Measurements from ENCODE around the gene RIIAD1. TPM values are rescaled to one million over a fixed set of nuclear protein-coding genes. Genes with fewer than 3 reads are reported as not detected.

RIIAD1 gene
- total and polyA plus RNA-seq, 8 donors = 0.39 to 4.0 (median 1.7) TPM; not detected in 1

DNA sequence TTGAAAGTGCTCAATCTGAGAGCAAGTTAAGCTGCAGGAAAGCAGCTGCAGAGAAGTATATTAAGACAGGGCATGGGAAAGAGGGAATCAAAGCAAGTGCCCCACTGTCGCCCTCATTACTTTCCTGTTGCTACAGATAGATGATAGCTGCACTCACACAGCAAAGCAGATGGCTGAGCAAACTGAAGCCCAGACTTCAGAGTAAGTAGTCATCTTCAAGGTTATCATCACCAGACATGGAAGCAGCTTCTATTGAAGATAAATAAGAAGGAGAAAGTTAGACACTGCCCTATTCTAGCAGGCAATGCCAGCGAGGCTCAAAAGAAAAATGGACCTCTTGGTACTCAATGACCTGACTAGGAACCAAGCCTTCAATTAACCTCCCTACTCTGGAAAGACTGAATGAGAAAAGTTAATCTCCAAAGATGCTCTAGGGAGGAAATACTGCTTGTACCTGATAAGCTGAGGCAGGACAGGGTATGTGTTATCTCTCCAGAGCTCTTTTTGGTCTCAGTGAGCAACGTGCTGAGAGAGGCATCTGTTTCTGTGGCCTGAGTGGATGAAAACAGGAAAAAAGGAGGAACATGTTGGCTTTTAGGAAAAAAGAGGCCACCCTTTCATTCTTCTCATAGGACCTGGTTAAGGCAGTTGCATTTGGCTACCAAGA, 53.1 kb downstream of the RIIAD1 start:
- Histone ChIP-seq H3K9me3 (no peaks in the 10 kb centered on the region), H3K36me3 (peaks cover 0 to 35% of the 10 kb centered on the region in 2 donors), H3K27me3 (no peaks in the 10 kb centered on the region), H3K4me3 (no peak overlapping the region), H3K27ac (no peak overlapping the region), H3K4me1 (no peaks in the 10 kb centered on the region)
- ATAC-seq = no peak
- DNase-seq = no peak
- intact Hi-C loops (cut with DNase I) = no loop called here
- TF ChIP-seq, protein P1, sequence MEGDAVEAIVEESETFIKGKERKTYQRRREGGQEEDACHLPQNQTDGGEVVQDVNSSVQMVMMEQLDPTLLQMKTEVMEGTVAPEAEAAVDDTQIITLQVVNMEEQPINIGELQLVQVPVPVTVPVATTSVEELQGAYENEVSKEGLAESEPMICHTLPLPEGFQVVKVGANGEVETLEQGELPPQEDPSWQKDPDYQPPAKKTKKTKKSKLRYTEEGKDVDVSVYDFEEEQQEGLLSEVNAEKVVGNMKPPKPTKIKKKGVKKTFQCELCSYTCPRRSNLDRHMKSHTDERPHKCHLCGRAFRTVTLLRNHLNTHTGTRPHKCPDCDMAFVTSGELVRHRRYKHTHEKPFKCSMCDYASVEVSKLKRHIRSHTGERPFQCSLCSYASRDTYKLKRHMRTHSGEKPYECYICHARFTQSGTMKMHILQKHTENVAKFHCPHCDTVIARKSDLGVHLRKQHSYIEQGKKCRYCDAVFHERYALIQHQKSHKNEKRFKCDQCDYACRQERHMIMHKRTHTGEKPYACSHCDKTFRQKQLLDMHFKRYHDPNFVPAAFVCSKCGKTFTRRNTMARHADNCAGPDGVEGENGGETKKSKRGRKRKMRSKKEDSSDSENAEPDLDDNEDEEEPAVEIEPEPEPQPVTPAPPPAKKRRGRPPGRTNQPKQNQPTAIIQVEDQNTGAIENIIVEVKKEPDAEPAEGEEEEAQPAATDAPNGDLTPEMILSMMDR (IDR thresholded peaks at IDR 0.05) = no peak

DNA sequence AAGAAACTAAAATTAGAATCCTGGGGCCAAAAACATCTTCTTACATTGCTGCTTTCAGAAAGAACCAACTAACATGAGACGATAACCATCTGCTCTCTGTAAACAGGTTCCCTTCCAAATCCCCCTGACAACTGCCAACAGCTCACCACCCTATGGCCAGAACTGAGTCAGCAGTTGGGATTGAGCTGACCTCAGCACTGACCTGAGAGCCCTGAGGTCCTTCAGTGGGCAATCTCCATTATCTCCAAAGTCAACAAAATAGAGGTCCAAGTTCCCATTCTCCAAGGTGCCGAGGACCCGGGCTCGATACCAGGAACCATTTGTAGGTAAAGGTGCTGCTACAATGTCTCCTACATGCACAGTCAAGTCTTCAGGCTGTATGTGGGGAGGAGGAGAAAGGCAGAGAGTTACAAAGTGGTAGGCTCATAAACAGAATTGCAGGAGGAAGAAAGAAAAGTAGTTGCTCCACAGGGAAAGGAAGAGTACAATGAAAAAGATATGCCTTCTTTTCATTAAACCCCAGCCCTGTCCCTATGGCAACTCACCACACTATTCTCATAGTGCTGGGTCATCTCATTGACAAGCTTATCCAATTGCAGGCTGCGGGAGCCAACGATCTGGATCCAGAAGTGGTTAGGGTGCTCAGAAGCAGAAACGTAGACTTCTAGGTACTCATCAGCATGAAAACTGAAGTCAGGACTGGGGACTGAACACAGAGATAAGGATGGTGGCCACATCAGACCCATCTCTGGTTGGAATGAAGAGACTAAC, 54.8 kb downstream of the RIIAD1 start:
- TF ChIP-seq, protein P1 (IDR thresholded peaks at IDR 0.05) = no peak
- no peak for ATAC-seq

DNA sequence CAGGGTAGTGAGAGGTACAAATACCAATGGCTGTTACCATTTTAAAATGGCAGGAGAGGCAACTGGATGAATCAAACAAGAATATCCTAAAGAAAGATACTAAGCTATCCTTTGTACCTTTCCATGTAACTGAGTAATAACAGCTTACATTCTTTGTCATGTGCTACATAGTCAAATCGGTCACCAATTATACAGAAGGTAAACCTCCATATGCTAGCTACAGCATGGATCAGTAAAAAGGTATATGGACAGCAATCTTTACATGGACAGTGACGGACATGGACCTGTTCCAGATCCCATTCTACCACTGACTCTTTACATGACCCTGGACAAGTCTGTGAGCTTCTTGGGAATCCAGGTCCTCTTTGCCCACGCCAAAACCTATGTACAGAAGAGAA, 55.3 kb downstream of the RIIAD1 start:
- Histone ChIP-seq H3K9me3 (no peaks in the 10 kb centered on the region), H3K27ac (no peak overlapping the region), H3K4me3 (no peak overlapping the region), H3K27me3 (no peaks in the 10 kb centered on the region), H3K36me3 (peaks cover 0 to 39% of the 10 kb centered on the region in 2 donors), H3K4me1 (no peaks in the 10 kb centered on the region)
- DNase-seq (no peak), ATAC-seq (no peak)
- TF ChIP-seq, protein P1 (IDR thresholded peaks at IDR 0.05) = no peak
- intact Hi-C loops (cut with DNase I) = no loop called here

More for the DNA sequence above, 54.8 kb downstream of the RIIAD1 start:
- peaks cover 0 to 39% of the 10 kb centered on the region in 2 donors for H3K36me3 ChIP-seq
- DNase-seq = no peak
- no peak overlapping the region for H3K4me3 ChIP-seq
- no peak overlapping the region for H3K27ac ChIP-seq
- H3K4me1 ChIP-seq = no peaks in the 10 kb centered on the region
- no peaks in the 10 kb centered on the region for H3K9me3 ChIP-seq
- intact Hi-C loops (cut with DNase I) = no loop called here
- H3K27me3 ChIP-seq = no peaks in the 10 kb centered on the region

DNA sequence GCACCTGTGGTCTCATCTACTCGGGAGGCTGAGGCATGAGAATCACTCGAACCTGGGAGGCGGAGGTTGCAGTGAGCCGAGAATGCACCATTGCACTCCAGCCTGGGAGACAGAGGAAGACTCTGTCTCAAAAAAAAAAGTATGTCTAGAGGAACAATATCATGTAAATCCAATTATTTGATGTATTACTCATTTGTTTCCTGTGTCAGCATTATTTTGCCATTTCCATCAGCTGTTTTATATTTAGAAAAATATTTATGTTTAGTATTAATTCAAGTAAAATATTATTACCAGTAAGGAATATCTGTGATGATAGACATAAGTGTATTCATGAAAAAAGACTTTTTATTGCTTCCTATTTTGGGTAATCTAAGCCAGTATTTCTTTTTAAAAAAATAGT, 56.0 kb downstream of the RIIAD1 start:
- Histone ChIP-seq H3K4me1 (no peaks in the 10 kb centered on the region), H3K27me3 (no peaks in the 10 kb centered on the region), H3K4me3 (no peak overlapping the region), H3K9me3 (no peaks in the 10 kb centered on the region), H3K36me3 (peaks cover 0 to 45% of the 10 kb centered on the region in 2 donors), H3K27ac (no peak overlapping the region)
- TF ChIP-seq, protein P1 (IDR thresholded peaks at IDR 0.05) = no peak
- no peak for ATAC-seq
- intact Hi-C loops (cut with DNase I) = no loop called here
- no peak for DNase-seq

Other genes with a start within 250 kb of the RIIAD1 start
- 10 to 100 TPM; 55.0 to 83.0 TPM for gene CGN, start 210.1 kb upstream of the RIIAD1 start, total RNA-seq
- gene CGN, start 210.1 kb upstream of the RIIAD1 start, polyA plus RNA-seq (ENCODE audit: insufficient read length in 6 of 6) = 10 to 100 TPM; 32.8 to 49.1 (median 41.7) TPM
- gene TUFT1, start 181.2 kb upstream of the RIIAD1 start, total RNA-seq = 10 to 100 TPM; 10.3 to 16.8 TPM
- 1 to 10 TPM; 5.6 to 9.9 (median 7.8) TPM for gene TUFT1, start 181.2 kb upstream of the RIIAD1 start, polyA plus RNA-seq (ENCODE audit: insufficient read length in 6 of 6)
- 10 to 100 TPM; 45.8 to 64.5 TPM for gene SNX27, start 109.5 kb upstream of the RIIAD1 start, total RNA-seq
- gene SNX27, start 109.5 kb upstream of the RIIAD1 start, polyA plus RNA-seq (ENCODE audit: insufficient read length in 6 of 6) = 10 to 100 TPM; 21.5 to 26.7 (median 23.5) TPM
- not detected for gene CELF3, start 4.7 kb upstream of the RIIAD1 start, total RNA-seq
- gene CELF3, start 4.7 kb upstream of the RIIAD1 start, polyA plus RNA-seq (ENCODE audit: insufficient read length in 6 of 6) = 1 to 10 TPM in 1 of 6 donors, under 1 TPM in 5; 0.72 to 1.4 (median 0.90) TPM
- gene MRPL9, start 42.0 kb downstream of the RIIAD1 start, total RNA-seq = 10 to 100 TPM; 42.5 to 57.5 TPM
- gene MRPL9, start 42.0 kb downstream of the RIIAD1 start, polyA plus RNA-seq (ENCODE audit: insufficient read length in 6 of 6) = 100 to 1,000 TPM; 102 to 132 (median 120) TPM
- 10 to 100 TPM; 10.5 to 13.3 TPM for gene TDRKH, start 69.0 kb downstream of the RIIAD1 start, total RNA-seq
- 10 to 100 TPM; 10.8 to 13.3 (median 11.7) TPM for gene TDRKH, start 69.0 kb downstream of the RIIAD1 start, polyA plus RNA-seq (ENCODE audit: insufficient read length in 6 of 6)
- under 1 TPM; 0.06 to 0.63 TPM for gene LINGO4, start 83.9 kb downstream of the RIIAD1 start, total RNA-seq
- under 1 TPM in 4 of 6 donors, not detected in 2; 0.07 to 0.17 (median 0.12) TPM for gene LINGO4, start 83.9 kb downstream of the RIIAD1 start, polyA plus RNA-seq (ENCODE audit: insufficient read length in 6 of 6)
- 10 to 100 TPM in 1 of 2 donors, 1 to 10 TPM in 1; 5.4 to 11.8 TPM for gene RORC, start 110.3 kb downstream of the RIIAD1 start, total RNA-seq
- gene RORC, start 110.3 kb downstream of the RIIAD1 start, polyA plus RNA-seq (ENCODE audit: insufficient read length in 6 of 6) = 10 to 100 TPM in 4 of 6 donors, 1 to 10 TPM in 2; 6.5 to 11.0 (median 10.3) TPM
- under 1 TPM; 0.26 to 0.55 TPM for gene C2CD4D, start 118.3 kb downstream of the RIIAD1 start, total RNA-seq
- under 1 TPM; 0.31 to 0.92 (median 0.53) TPM for gene C2CD4D, start 118.3 kb downstream of the RIIAD1 start, polyA plus RNA-seq (ENCODE audit: insufficient read length in 6 of 6)
- not detected for gene THEM5, start 132.2 kb downstream of the RIIAD1 start, total RNA-seq
- 1 to 10 TPM in 3 of 6 donors, under 1 TPM in 3; 0.67 to 1.2 (median 1.00) TPM for gene THEM5, start 132.2 kb downstream of the RIIAD1 start, polyA plus RNA-seq (ENCODE audit: insufficient read length in 6 of 6)
- 10 to 100 TPM; 10.6 to 13.7 TPM for gene THEM4, start 188.0 kb downstream of the RIIAD1 start, total RNA-seq
- gene THEM4, start 188.0 kb downstream of the RIIAD1 start, polyA plus RNA-seq (ENCODE audit: insufficient read length in 6 of 6) = 10 to 100 TPM; 25.5 to 36.8 (median 33.8) TPM